IMR-90 (cell line): ENCODE data around the gene TPST1. TPM values are rescaled to one million over a fixed set of nuclear protein-coding genes. Genes with fewer than 3 reads are reported as not detected.

Experiments used
- ATAC-seq: fragments of 200-7000 bp; cut with Tn5 transposase; 2 replicates; pipeline ENCODE4 v1.9.1; 2020; ENCODE audit warnings: low read depth, mild to moderate bottlenecking, moderate library complexity
- BruUV-seq: library from RNA; stranded (reverse); fragments of 400-500 nt; replicated peaks from 2 replicates; lab custom pipeline; 2021; lab: Mats Ljungman, UMichigan
- CTCF ChIA-PET: fragments of 300-600 bp; formaldehyde crosslinking; extraction: SDS; loops from one replicate; lab custom pipeline; 2021; ENCODE audit warnings: antibody characterized with exemption; lab: Yijun Ruan, JAX
- POLR2A ChIA-PET: fragments of 300-600 bp; sonication (Branson Sonifier 250); formaldehyde crosslinking; loops from one replicate; lab custom pipeline; 2022; ENCODE audit warnings: antibody characterized with exemption; ENCODE audit not compliant: unreplicated experiment; lab: Charles Lee
- DNase-seq: peaks from one replicate; pipeline ENCODE4 v3.0.0; 2013
- H2AFZ ChIP-seq: replicated peaks from 2 replicates; pipeline ENCODE3; 2013; ENCODE audit warnings: low read length, mild to moderate bottlenecking; ENCODE audit not compliant: poor library complexity
- H2AK5ac ChIP-seq: 2 replicates; pipeline ENCODE4 v1.6.1; 2013; ENCODE audit warnings: low read depth, low read length, inconsistent platforms
- H2AK9ac ChIP-seq: replicated peaks from 2 replicates; pipeline ENCODE3; 2013; ENCODE audit warnings: mild to moderate bottlenecking, low read depth, low read length, moderate library complexity; ENCODE audit not compliant: poor library complexity
- H2BK120ac ChIP-seq: 2 replicates; pipeline ENCODE4 v1.6.1; 2013; ENCODE audit warnings: low read depth, low read length, inconsistent platforms
- H2BK15ac ChIP-seq: 3 replicates; pipeline ENCODE4 v1.6.1; 2013; ENCODE audit warnings: low read depth, low read length, inconsistent platforms
- H2BK20ac ChIP-seq: 2 replicates; pipeline ENCODE4 v1.6.1; 2013; ENCODE audit warnings: low read depth, mild to moderate bottlenecking, inconsistent platforms, low read length, moderate library complexity
- H2BK5ac ChIP-seq: 2 replicates; pipeline ENCODE4 v1.6.1; 2013; ENCODE audit warnings: mild to moderate bottlenecking, low read depth, low read length, inconsistent platforms; ENCODE audit not compliant: poor library complexity, severe bottlenecking
- H3K14ac ChIP-seq: replicated peaks from 2 replicates; pipeline ENCODE4 v1.6.1; 2013; ENCODE audit warnings: low read depth, low read length, inconsistent platforms
- H3K18ac ChIP-seq: 2 replicates; pipeline ENCODE4 v1.6.1; 2013; ENCODE audit warnings: low read depth, low read length, control low read depth
- H3K23ac ChIP-seq: 2 replicates; pipeline ENCODE4 v1.6.1; 2013; ENCODE audit warnings: low read depth, low read length, inconsistent platforms
- H3K27ac ChIP-seq: 2 replicates; pipeline ENCODE4 v1.5.1; 2013; ENCODE audit warnings: mild to moderate bottlenecking, control low read depth, low read length; ENCODE audit not compliant: insufficient read depth
- H3K27me3 ChIP-seq: 2 replicates; pipeline ENCODE4 v1.6.1; 2013; ENCODE audit warnings: low read length; ENCODE audit not compliant: control insufficient read depth, insufficient read depth
- H3K36me3 ChIP-seq: 2 replicates; pipeline ENCODE4 v1.6.1; 2013; ENCODE audit warnings: low read length, mixed read lengths; ENCODE audit not compliant: control insufficient read depth, insufficient read depth
- H3K4ac ChIP-seq: 2 replicates; pipeline ENCODE4 v1.6.1; 2013; ENCODE audit warnings: low read depth, low read length, inconsistent platforms
- H3K4me1 ChIP-seq: 2 replicates; pipeline ENCODE4 v1.6.1; 2013; ENCODE audit warnings: low read length, mixed read lengths; ENCODE audit not compliant: control insufficient read depth, insufficient read depth
- H3K4me2 ChIP-seq: 2 replicates; pipeline ENCODE4 v1.6.1; 2013; ENCODE audit warnings: low read depth, mild to moderate bottlenecking, control low read depth, low read length, moderate library complexity
- H3K4me3 ChIP-seq: 2 replicates; pipeline ENCODE4 v1.5.1; 2013; ENCODE audit warnings: low read depth, mild to moderate bottlenecking, control low read depth, low read length, moderate library complexity; ENCODE audit not compliant: insufficient read depth
- H3K56ac ChIP-seq: 2 replicates; pipeline ENCODE4 v1.6.1; 2013; ENCODE audit warnings: low read length, inconsistent platforms; ENCODE audit not compliant: insufficient read depth; ENCODE audit errors: extremely low read depth
- H3K79me1 ChIP-seq, 2 experiments: 2 replicates each; pipeline ENCODE4 v1.6.1; 2013; ENCODE audit warnings: low read length in 2 of 2, inconsistent platforms in 1 of 2, low read depth in 1 of 2
- H3K9ac ChIP-seq: 2 replicates; pipeline ENCODE4 v1.6.1; 2013; ENCODE audit warnings: low read depth, low read length, control low read depth
- H3K9me1 ChIP-seq: 2 replicates; pipeline ENCODE4 v1.6.1; 2013; ENCODE audit warnings: low read length, inconsistent platforms; ENCODE audit not compliant: insufficient read depth
- H3K9me3 ChIP-seq: 2 replicates; pipeline ENCODE4 v1.6.1; 2013; ENCODE audit warnings: low read length; ENCODE audit not compliant: control insufficient read depth, insufficient read depth
- H4K20me1 ChIP-seq: 2 replicates; pipeline ENCODE4 v1.6.1; 2013; ENCODE audit warnings: low read length, inconsistent platforms; ENCODE audit not compliant: insufficient read depth
- H4K5ac ChIP-seq: 2 replicates; pipeline ENCODE4 v1.6.1; 2013; ENCODE audit warnings: mild to moderate bottlenecking, low read depth, low read length, control low read depth
- H4K8ac ChIP-seq, 2 experiments: 2 replicates each; pipeline ENCODE4 v1.6.1; 2013; ENCODE audit warnings: low read depth in 2 of 2, low read length in 2 of 2, control low read depth in 1 of 2, inconsistent platforms in 1 of 2
- H4K91ac ChIP-seq: 2 replicates; pipeline ENCODE4 v1.6.1; 2013; ENCODE audit warnings: low read depth, low read length, inconsistent platforms; ENCODE audit not compliant: insufficient read depth
- BHLHE40 ChIP-seq: fragments of 150-350 bp; IDR thresholded peaks from 2 replicates; pipeline ENCODE4 v1.6.1; 2016; ENCODE audit warnings: mild to moderate bottlenecking, low read depth, low read length
- CEBPB ChIP-seq: IDR thresholded peaks from 2 replicates; pipeline ENCODE4 v1.6.1; 2012; ENCODE audit warnings: low read depth, low read length, improper control_type of control experiment
- CHD1 ChIP-seq: IDR thresholded peaks from 2 replicates; pipeline ENCODE4 v1.6.1; 2012; ENCODE audit warnings: low read depth, low read length, improper control_type of control experiment
- FOS ChIP-seq: fragments of 150-350 bp; IDR thresholded peaks from 2 replicates; pipeline ENCODE4 v1.6.1; 2016; ENCODE audit warnings: low read depth, low read length
- MAFK ChIP-seq: IDR thresholded peaks from 2 replicates; pipeline ENCODE4 v1.6.1; 2012; ENCODE audit warnings: low read depth, low read length, improper control_type of control experiment
- MAZ ChIP-seq: IDR thresholded peaks from 2 replicates; pipeline ENCODE4 v1.6.1; 2012; ENCODE audit warnings: low read depth, mild to moderate bottlenecking, low read length, improper control_type of control experiment, moderate library complexity, borderline replicate concordance
- MXI1 ChIP-seq: IDR thresholded peaks from 2 replicates; pipeline ENCODE4 v1.6.1; 2012; ENCODE audit warnings: low read depth, mild to moderate bottlenecking, low read length, moderate library complexity, borderline replicate concordance
- POLR2A ChIP-seq: IDR thresholded peaks from 2 replicates; pipeline ENCODE4 v1.6.1; 2012; ENCODE audit warnings: mild to moderate bottlenecking, low read depth, low read length
- RAD21 ChIP-seq: IDR thresholded peaks from 2 replicates; pipeline ENCODE4 v1.6.1; 2012; ENCODE audit warnings: low read length, improper control_type of control experiment
- RCOR1 ChIP-seq: IDR thresholded peaks from 2 replicates; pipeline ENCODE4 v1.6.1; 2012; ENCODE audit warnings: mild to moderate bottlenecking, low read length, improper control_type of control experiment; ENCODE audit not compliant: insufficient replicate concordance
- SMC3 ChIP-seq: fragments of 150-350 bp; IDR thresholded peaks from 2 replicates; pipeline ENCODE4 v1.6.1; 2016; ENCODE audit warnings: low read depth, mild to moderate bottlenecking, antibody characterized with exemption, low read length, moderate library complexity
- WGBS, 2 experiments: methylation state at CpG; one replicate each; pipeline versions ENCODE4 v1.1.5 to v1.1.7; 2013; ENCODE audit warnings: missing lambda C conversion rate in 2 of 2; ENCODE audit not compliant: insufficient read length in 1 of 2; ENCODE audit errors: extremely low coverage in 2 of 2; 5-methylcytosine and 5-hydroxymethylcytosine counted together
- dilution Hi-C: fragments of 300-500 bp; cut with HindIII; formaldehyde crosslinking; loops from one replicate; pipeline ENCODE4 v1.14.3; 2018; ENCODE audit warnings: low sequenced_read_pairs; ENCODE audit not compliant: unreplicated experiment
- in situ Hi-C: fragments of 300-500 bp; cut with MboI; formaldehyde crosslinking; loops from 3 replicates; pipeline ENCODE4 v1.14.3; 2019; ENCODE audit warnings: low sequenced_read_pairs, inconsistent platforms, mixed read lengths
- intact Hi-C: fragments of 100-400 bp; cut with micrococcal nuclease; formaldehyde crosslinking; loops from 2 replicates; pipeline ENCODE4 v1.10.0; 2022
- polyA plus RNA-seq, 3 experiments: library from polyadenylated mRNA; depleted of rRNA; stranded (reverse); fragments of >200 nt; gene quantifications; 2 replicates each; pipeline ENCODE4 v1.2.3, GENCODE V29; 2012; ENCODE audit warnings: low replicate concordance in 1 of 3
- total RNA-seq: library from RNA; depleted of rRNA; stranded (reverse); fragments of >200 nt; gene quantifications from 2 replicates; pipeline ENCODE4 v1.2.3, GENCODE V29; 2012
- TF ChIP-seq, protein P1 (sequence below): conservative IDR thresholded peaks from 2 replicates; pipeline ENCODE4 v1.5.1; 2012; ENCODE audit warnings: mild to moderate bottlenecking, low read depth, low read length, improper control_type of control experiment
- TF ChIP-seq, protein P2 (sequence below): fragments of 150-350 bp; IDR thresholded peaks from 2 replicates; pipeline ENCODE4 v1.6.1; 2017; ENCODE audit warnings: mild to moderate bottlenecking, antibody characterized with exemption, low read length, low read depth
- TF ChIP-seq, protein P3 (sequence below): fragments of 150-350 bp; IDR thresholded peaks from 2 replicates; pipeline ENCODE4 v1.6.1; 2016; ENCODE audit warnings: low read depth, mild to moderate bottlenecking, low read length, moderate library complexity, borderline replicate concordance

Gene TPST1
- total and polyA plus RNA-seq, 2 of the 4 experiments (the other 2 are of a cell fraction), result 37.7 to 58.6 TPM

DNA sequence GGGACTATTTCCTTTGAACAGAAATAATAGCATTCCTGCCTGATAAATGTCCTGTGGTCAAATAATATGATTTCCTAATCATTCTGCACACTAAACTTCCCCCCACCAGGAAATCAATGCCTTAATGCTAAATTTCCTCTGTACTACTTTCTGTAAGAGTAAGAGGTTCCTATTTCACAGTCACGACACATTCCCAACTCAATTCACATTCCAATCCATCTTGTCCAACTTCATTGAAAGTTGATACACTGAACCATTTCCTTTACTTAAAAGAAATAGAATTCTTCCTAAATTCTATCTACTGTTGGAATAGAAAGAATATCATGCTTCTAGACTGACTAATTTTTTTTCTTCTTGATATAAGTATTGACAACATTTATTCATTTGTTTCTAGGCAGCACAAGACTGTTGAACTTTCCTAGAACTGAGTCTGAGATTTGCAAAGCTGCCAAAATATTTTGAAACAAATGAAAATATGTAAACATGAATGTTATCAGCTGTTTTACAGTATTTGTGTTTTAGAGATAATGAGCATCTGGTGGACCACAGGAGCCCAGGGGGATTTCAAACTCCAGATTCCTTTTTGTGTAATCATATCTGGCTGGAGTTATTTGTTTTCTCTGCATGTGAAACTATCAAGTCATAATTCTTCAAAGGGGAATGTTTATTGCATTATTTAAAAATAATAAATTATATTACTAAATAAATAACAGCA is 121.5 kb downstream of the TPST1 start:
- Histone ChIP-seq H3K27ac (peak overlapping the region; percentile 48; the same call in 1 of the 2 replicates), H3K27me3 (no peaks in the 10 kb centered on the region), H2AK5ac (no peak overlapping the region), H3K79me1 (peaks cover 8 to 28% of the 10 kb centered on the region in 2 experiments; a peak in 3 of 4 replicates), H2BK20ac (peak overlapping the region; percentile 10; the same call in 1 of the 2 replicates), H3K9ac (no peak overlapping the region), H3K36me3 (no peaks in the 10 kb centered on the region), H3K9me3 (no peaks in the 10 kb centered on the region), H4K8ac (no peak overlapping the region), H3K18ac (peak overlapping the region; percentile 88; the same call in 1 of the 2 replicates), H3K4ac (no peak overlapping the region), H3K4me2 (peak overlapping the region; percentile 37; the same call in 1 of the 2 replicates), H2BK5ac (peak overlapping the region; percentile 86), H3K56ac (no peak overlapping the region), H3K4me3 (no peak overlapping the region), H2BK120ac (peak overlapping the region; percentile 54; the same call in 1 of the 2 replicates), H4K20me1 (no peaks in the 10 kb centered on the region), H4K91ac (no peak overlapping the region), H2AK9ac (no peak overlapping the region), H2BK15ac (no peak overlapping the region), H3K14ac (no peak overlapping the region), H4K5ac (0 out of 2 replicates have a peak overlapping the region, but pooled peaks have one; percentile 6), H3K9me1 (no peaks in the 10 kb centered on the region), H3K4me1 (peaks cover 15% of the 10 kb centered on the region), H2AFZ (no peak overlapping the region), H3K23ac (no peak overlapping the region; the same call in 1 of the 2 replicates)
- BruUV-seq, result no TSS peak
- peak; percentile 96 for DNase-seq
- peak; percentile 70 for ATAC-seq
- intact Hi-C loops, result loop anchor here (2.0 to 5.0 kb wide), 2 partner anchors 166 to 174 kb away; no protein-coding TSS in a partner anchor
- WGBS, 2 experiments, result no CpG with 5 or more reads among the region's 1 CpG
- ChIA-PET CTCF (no interaction called here), POLR2A (no interaction called here)
- dilution Hi-C loops, result no loop called here
- in situ Hi-C loops, result no loop called here
- no peak for TF ChIP-seq CHD1
- TF ChIP-seq POLR2A, result no peak
- peak; percentile 61 for TF ChIP-seq BHLHE40
- TF ChIP-seq, protein P1, sequence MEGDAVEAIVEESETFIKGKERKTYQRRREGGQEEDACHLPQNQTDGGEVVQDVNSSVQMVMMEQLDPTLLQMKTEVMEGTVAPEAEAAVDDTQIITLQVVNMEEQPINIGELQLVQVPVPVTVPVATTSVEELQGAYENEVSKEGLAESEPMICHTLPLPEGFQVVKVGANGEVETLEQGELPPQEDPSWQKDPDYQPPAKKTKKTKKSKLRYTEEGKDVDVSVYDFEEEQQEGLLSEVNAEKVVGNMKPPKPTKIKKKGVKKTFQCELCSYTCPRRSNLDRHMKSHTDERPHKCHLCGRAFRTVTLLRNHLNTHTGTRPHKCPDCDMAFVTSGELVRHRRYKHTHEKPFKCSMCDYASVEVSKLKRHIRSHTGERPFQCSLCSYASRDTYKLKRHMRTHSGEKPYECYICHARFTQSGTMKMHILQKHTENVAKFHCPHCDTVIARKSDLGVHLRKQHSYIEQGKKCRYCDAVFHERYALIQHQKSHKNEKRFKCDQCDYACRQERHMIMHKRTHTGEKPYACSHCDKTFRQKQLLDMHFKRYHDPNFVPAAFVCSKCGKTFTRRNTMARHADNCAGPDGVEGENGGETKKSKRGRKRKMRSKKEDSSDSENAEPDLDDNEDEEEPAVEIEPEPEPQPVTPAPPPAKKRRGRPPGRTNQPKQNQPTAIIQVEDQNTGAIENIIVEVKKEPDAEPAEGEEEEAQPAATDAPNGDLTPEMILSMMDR, result no peak
- TF ChIP-seq, protein P2, sequence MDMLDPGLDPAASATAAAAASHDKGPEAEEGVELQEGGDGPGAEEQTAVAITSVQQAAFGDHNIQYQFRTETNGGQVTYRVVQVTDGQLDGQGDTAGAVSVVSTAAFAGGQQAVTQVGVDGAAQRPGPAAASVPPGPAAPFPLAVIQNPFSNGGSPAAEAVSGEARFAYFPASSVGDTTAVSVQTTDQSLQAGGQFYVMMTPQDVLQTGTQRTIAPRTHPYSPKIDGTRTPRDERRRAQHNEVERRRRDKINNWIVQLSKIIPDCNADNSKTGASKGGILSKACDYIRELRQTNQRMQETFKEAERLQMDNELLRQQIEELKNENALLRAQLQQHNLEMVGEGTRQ, result no peak
- TF ChIP-seq, protein P3, sequence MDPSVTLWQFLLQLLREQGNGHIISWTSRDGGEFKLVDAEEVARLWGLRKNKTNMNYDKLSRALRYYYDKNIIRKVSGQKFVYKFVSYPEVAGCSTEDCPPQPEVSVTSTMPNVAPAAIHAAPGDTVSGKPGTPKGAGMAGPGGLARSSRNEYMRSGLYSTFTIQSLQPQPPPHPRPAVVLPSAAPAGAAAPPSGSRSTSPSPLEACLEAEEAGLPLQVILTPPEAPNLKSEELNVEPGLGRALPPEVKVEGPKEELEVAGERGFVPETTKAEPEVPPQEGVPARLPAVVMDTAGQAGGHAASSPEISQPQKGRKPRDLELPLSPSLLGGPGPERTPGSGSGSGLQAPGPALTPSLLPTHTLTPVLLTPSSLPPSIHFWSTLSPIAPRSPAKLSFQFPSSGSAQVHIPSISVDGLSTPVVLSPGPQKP, result no peak
- TF ChIP-seq RCOR1, result peak; percentile 93
- TF ChIP-seq MAZ, result no peak
- no peak for TF ChIP-seq RAD21
- no peak for TF ChIP-seq SMC3
- peak; percentile 50; the same call in 1 of the 2 replicates for TF ChIP-seq CEBPB
- peak; percentile 45; the same call in 1 of the 2 replicates for TF ChIP-seq FOS
- TF ChIP-seq MXI1, result no peak
- no peak for TF ChIP-seq MAFK
